ENCODE results near the gene SLC25A48.

GRCh38 chr5:135901633-135902032, 67.2 kb downstream of the SLC25A48 start:
- no peak for TF ChIP-seq EZH2phosphoT487 (IDR thresholded peaks at IDR 0.05; ENCODE audit: borderline replicate concordance, low read depth, low read length)
- TF ChIP-seq CTCF (conservative IDR thresholded peaks at IDR 0.05; ENCODE audit: low read length) = no peak

Data from OCI-LY7 (cell line).